Epithelial cell of esophagus (primary cell): ENCODE results near the gene AZIN2.

ENCODE experiments used
- DNase-seq: peaks from one replicate; pipeline ENCODE4 v3.0.0; 2010; ENCODE audit warnings: low read depth
- H3K4me3 ChIP-seq: 2 replicates; pipeline ENCODE4 v1.5.1; 2011; ENCODE audit warnings: mild to moderate bottlenecking, low read length, control low read depth
- CTCF ChIP-seq: IDR thresholded peaks from 2 replicates; pipeline ENCODE4 v1.5.1; 2011; ENCODE audit warnings: low read depth, mild to moderate bottlenecking, low read length, control low read depth, inconsistent platforms; ENCODE audit not compliant: insufficient read depth; ENCODE audit errors: missing control alignments

AZIN2 gene

GRCh38 chr1:33159577-33159976, 78.6 kb downstream of the AZIN2 start:
- no peak for DNase-seq
- no peak for TF ChIP-seq CTCF
- H3K4me3 ChIP-seq = no peak overlapping the region

- DNase-seq = no peak
- no peak overlapping the region for H3K4me3 ChIP-seq
- no peak for TF ChIP-seq CTCF
Measured at GRCh38 chr1:33161061-33161681, 80.2 kb downstream of the AZIN2 start.

- no peak for TF ChIP-seq CTCF
- DNase-seq = no peak
- no peak overlapping the region for H3K4me3 ChIP-seq
Measured at GRCh38 chr1:33162141-33162540, 81.2 kb downstream of the AZIN2 start.

GRCh38 chr1:33163621-33164519, 82.9 kb downstream of the AZIN2 start:
- no peak overlapping the region for H3K4me3 ChIP-seq
- no peak for TF ChIP-seq CTCF
- no peak for DNase-seq

- no peak for DNase-seq
- no peak overlapping the region for H3K4me3 ChIP-seq
- TF ChIP-seq CTCF = no peak
Measured at GRCh38 chr1:33165209-33165608, 84.3 kb downstream of the AZIN2 start.

- no peak for DNase-seq
- TF ChIP-seq CTCF = no peak
- no peak overlapping the region for H3K4me3 ChIP-seq
Measured at GRCh38 chr1:33165809-33166208, 84.9 kb downstream of the AZIN2 start.
